ENCODE results near the gene CD180. TPM values are rescaled to one million over a fixed set of nuclear protein-coding genes. Genes with fewer than 3 reads are reported as not detected.

Gene CD180
- total RNA-seq, 2 donors from 2014 or later = 0.08 to 0.80 TPM

- Mint-ChIP-seq H3K4me1 (no peaks in the 10 kb centered on the region), H3K9me3 (no peaks in the 10 kb centered on the region)
Measured at GRCh38 chr5:67149951-67150523, 46.6 kb downstream of the CD180 start.

GRCh38 chr5:67149057-67149950, 47.3 kb downstream of the CD180 start:
- ATAC-seq (replicated peaks) = no peak
- Mint-ChIP-seq H3K27me3 (no peaks in the 10 kb centered on the region), H3K27ac (peak overlapping the region; percentile 24), H3K4me1 (no peaks in the 10 kb centered on the region), H3K4me3 (no peak overlapping the region), H3K9me3 (no peaks in the 10 kb centered on the region), H3K36me3 (ENCODE audit: low read depth) (peaks cover 97% of the 10 kb centered on the region)

More at GRCh38 chr5:67149951-67150523, 46.6 kb downstream of the CD180 start:
- Mint-ChIP-seq H3K36me3 (ENCODE audit: low read depth) (peaks cover 97% of the 10 kb centered on the region), H3K4me3 (no peak overlapping the region), H3K27me3 (no peaks in the 10 kb centered on the region), H3K27ac (no peak overlapping the region)
- ATAC-seq (replicated peaks) = no peak

GRCh38 chr5:67147760-67148159, 48.8 kb downstream of the CD180 start:
- H3K36me3 Mint-ChIP-seq (ENCODE audit: low read depth) = peaks cover 97% of the 10 kb centered on the region
- no peaks in the 10 kb centered on the region for H3K9me3 Mint-ChIP-seq
- peak; percentile 34 for ATAC-seq (replicated peaks)
- no peaks in the 10 kb centered on the region for H3K27me3 Mint-ChIP-seq
- no peak overlapping the region for H3K27ac Mint-ChIP-seq
- no peak overlapping the region for H3K4me3 Mint-ChIP-seq
- no peaks in the 10 kb centered on the region for H3K4me1 Mint-ChIP-seq

- peaks cover 100% of the 10 kb centered on the region for H3K36me3 Mint-ChIP-seq (ENCODE audit: low read depth)
- ATAC-seq (replicated peaks) = no peak
- H3K4me1 Mint-ChIP-seq = no peaks in the 10 kb centered on the region
- H3K4me3 Mint-ChIP-seq = no peak overlapping the region
- no peaks in the 10 kb centered on the region for H3K9me3 Mint-ChIP-seq
- no peak overlapping the region for H3K27ac Mint-ChIP-seq
- no peaks in the 10 kb centered on the region for H3K27me3 Mint-ChIP-seq
Measured at GRCh38 chr5:67146981-67147380, 49.6 kb downstream of the CD180 start.

- H3K4me1 Mint-ChIP-seq = no peaks in the 10 kb centered on the region
- peaks cover 100% of the 10 kb centered on the region for H3K36me3 Mint-ChIP-seq (ENCODE audit: low read depth)
- no peaks in the 10 kb centered on the region for H3K9me3 Mint-ChIP-seq
- no peak overlapping the region for H3K27ac Mint-ChIP-seq
- no peak overlapping the region for H3K4me3 Mint-ChIP-seq
- no peaks in the 10 kb centered on the region for H3K27me3 Mint-ChIP-seq
- no peak for ATAC-seq (replicated peaks)
Measured at GRCh38 chr5:67146574-67146973, 50.0 kb downstream of the CD180 start.

GRCh38 chr5:67144183-67144639, 52.4 kb downstream of the CD180 start:
- no peak for ATAC-seq (replicated peaks)
- Mint-ChIP-seq H3K4me3 (no peak overlapping the region), H3K9me3 (no peaks in the 10 kb centered on the region), H3K36me3 (ENCODE audit: low read depth) (peaks cover 96% of the 10 kb centered on the region), H3K4me1 (no peaks in the 10 kb centered on the region), H3K27me3 (no peaks in the 10 kb centered on the region), H3K27ac (peak overlapping the region; percentile 5)

- Mint-ChIP-seq H3K27ac (peak overlapping the region; percentile 5), H3K27me3 (no peaks in the 10 kb centered on the region), H3K4me1 (no peaks in the 10 kb centered on the region), H3K36me3 (ENCODE audit: low read depth) (peaks cover 96% of the 10 kb centered on the region), H3K4me3 (no peak overlapping the region), H3K9me3 (no peaks in the 10 kb centered on the region)
- no peak for ATAC-seq (replicated peaks)
Measured at GRCh38 chr5:67143549-67143948, 53.0 kb downstream of the CD180 start.

- no peaks in the 10 kb centered on the region for H3K9me3 Mint-ChIP-seq
- no peaks in the 10 kb centered on the region for H3K4me1 Mint-ChIP-seq
- H3K27ac Mint-ChIP-seq = peak overlapping the region; percentile 44
- H3K27me3 Mint-ChIP-seq = no peaks in the 10 kb centered on the region
- H3K36me3 Mint-ChIP-seq (ENCODE audit: low read depth) = peaks cover 96% of the 10 kb centered on the region
- ATAC-seq (replicated peaks) = no peak
- no peak overlapping the region for H3K4me3 Mint-ChIP-seq
Measured at GRCh38 chr5:67142816-67143215, 53.8 kb downstream of the CD180 start.

GRCh38 chr5:67141644-67142043, 55.0 kb downstream of the CD180 start:
- no peak for ATAC-seq (replicated peaks)
- Mint-ChIP-seq H3K4me1 (no peaks in the 10 kb centered on the region), H3K4me3 (no peak overlapping the region), H3K9me3 (no peaks in the 10 kb centered on the region), H3K36me3 (ENCODE audit: low read depth) (peaks cover 96% of the 10 kb centered on the region), H3K27me3 (no peaks in the 10 kb centered on the region), H3K27ac (no peak overlapping the region)

GRCh38 chr5:67140413-67140812, 56.2 kb downstream of the CD180 start:
- Mint-ChIP-seq H3K36me3 (ENCODE audit: low read depth) (peaks cover 96% of the 10 kb centered on the region), H3K27me3 (no peaks in the 10 kb centered on the region), H3K4me3 (no peak overlapping the region), H3K27ac (no peak overlapping the region), H3K4me1 (no peaks in the 10 kb centered on the region), H3K9me3 (no peaks in the 10 kb centered on the region)
- no peak for ATAC-seq (replicated peaks)

- no peak overlapping the region for H3K4me3 Mint-ChIP-seq
- ATAC-seq (replicated peaks) = no peak
- H3K27ac Mint-ChIP-seq = no peak overlapping the region
Measured at GRCh38 chr5:67139030-67139429, 57.6 kb downstream of the CD180 start.

GRCh38 chr5:67135381-67135984, 61.1 kb downstream of the CD180 start:
- no peaks in the 10 kb centered on the region for H3K27me3 Mint-ChIP-seq
- ATAC-seq (replicated peaks) = no peak

More at GRCh38 chr5:67139030-67139429, 57.6 kb downstream of the CD180 start:
- H3K9me3 Mint-ChIP-seq = no peaks in the 10 kb centered on the region
- H3K27me3 Mint-ChIP-seq = no peaks in the 10 kb centered on the region
- H3K36me3 Mint-ChIP-seq (ENCODE audit: low read depth) = peaks cover 96% of the 10 kb centered on the region
- no peaks in the 10 kb centered on the region for H3K4me1 Mint-ChIP-seq

GRCh38 chr5:67133776-67134175, 62.8 kb downstream of the CD180 start:
- Mint-ChIP-seq H3K27ac (no peak overlapping the region), H3K27me3 (no peaks in the 10 kb centered on the region), H3K4me1 (no peaks in the 10 kb centered on the region), H3K9me3 (no peaks in the 10 kb centered on the region), H3K36me3 (ENCODE audit: low read depth) (peaks cover 97% of the 10 kb centered on the region), H3K4me3 (no peak overlapping the region)
- no peak for ATAC-seq (replicated peaks)

More at GRCh38 chr5:67135381-67135984, 61.1 kb downstream of the CD180 start:
- Mint-ChIP-seq H3K9me3 (no peaks in the 10 kb centered on the region), H3K27ac (no peak overlapping the region), H3K4me1 (no peaks in the 10 kb centered on the region), H3K36me3 (ENCODE audit: low read depth) (peaks cover 95% of the 10 kb centered on the region), H3K4me3 (no peak overlapping the region)

GRCh38 chr5:67133217-67133616, 63.4 kb downstream of the CD180 start:
- Mint-ChIP-seq H3K4me1 (no peaks in the 10 kb centered on the region), H3K9me3 (no peaks in the 10 kb centered on the region), H3K36me3 (ENCODE audit: low read depth) (peaks cover 97% of the 10 kb centered on the region), H3K27me3 (no peaks in the 10 kb centered on the region), H3K27ac (no peak overlapping the region), H3K4me3 (no peak overlapping the region)
- ATAC-seq (replicated peaks) = no peak

- no peak for ATAC-seq (replicated peaks)
- no peak overlapping the region for H3K4me3 Mint-ChIP-seq
- H3K9me3 Mint-ChIP-seq = no peaks in the 10 kb centered on the region
- H3K27me3 Mint-ChIP-seq = no peaks in the 10 kb centered on the region
- no peak overlapping the region for H3K27ac Mint-ChIP-seq
- peaks cover 94% of the 10 kb centered on the region for H3K36me3 Mint-ChIP-seq (ENCODE audit: low read depth)
- peaks cover 8% of the 10 kb centered on the region for H3K4me1 Mint-ChIP-seq
Measured at GRCh38 chr5:67129768-67130167, 66.8 kb downstream of the CD180 start.
